H1 (cell line): ENCODE measurements around the gene RERE. TPM values are rescaled to one million over a fixed set of nuclear protein-coding genes. Genes with fewer than 3 reads are reported as not detected.

ENCODE experiments used
- CTCF ChIA-PET: fragments of 300-600 bp; sonication (Branson Sonifier 250); formaldehyde crosslinking; loops from one replicate; lab custom pipeline; 2021; ENCODE audit not compliant: partially characterized antibody; lab: Charles Lee
- POLR2A ChIA-PET: fragments of 300-600 bp; sonication (Branson Sonifier 250); formaldehyde crosslinking; loops from one replicate; lab custom pipeline; 2021; ENCODE audit warnings: inconsistent platforms; ENCODE audit not compliant: partially characterized antibody; lab: Charles Lee
- DNase-seq, 2 experiments: peaks; one replicate each; pipeline versions ENCODE4 v3.0.0 to v3.0.0-alpha.2; 2010 to 2022; ENCODE audit warnings: low spot score in 2 of 2, low read depth in 1 of 2, mixed read lengths in 1 of 2
- FAIRE-seq: peaks from 2 replicates; lab custom pipeline; 2011; peaks lifted over from hg19 to GRCh38; lab: Jason Lieb, UNC
- H2AFZ ChIP-seq: 2 replicates; pipeline ENCODE4 v1.8.1; 2012; ENCODE audit warnings: low read length, inconsistent platforms
- H2AK5ac ChIP-seq: 2 replicates; pipeline ENCODE4 v1.6.1; 2013; ENCODE audit warnings: low read depth, low read length
- H2BK120ac ChIP-seq: replicated peaks from 2 replicates; pipeline ENCODE3; 2013; ENCODE audit warnings: low read depth, low read length, inconsistent platforms
- H2BK12ac ChIP-seq: 2 replicates; pipeline ENCODE4 v1.6.1; 2013; ENCODE audit warnings: low read depth, low read length
- H2BK15ac ChIP-seq: 2 replicates; pipeline ENCODE4 v1.6.1; 2013; ENCODE audit warnings: low read length
- H2BK20ac ChIP-seq: 2 replicates; pipeline ENCODE4 v1.6.1; 2013; ENCODE audit warnings: low read length
- H2BK5ac ChIP-seq: 2 replicates; pipeline ENCODE4 v1.6.1; 2013; ENCODE audit warnings: low read depth, low read length
- H3K14ac ChIP-seq: 2 replicates; pipeline ENCODE4 v1.6.1; 2013; ENCODE audit warnings: inconsistent platforms; ENCODE audit not compliant: insufficient read length
- H3K18ac ChIP-seq: 2 replicates; pipeline ENCODE4 v1.6.1; 2013; ENCODE audit warnings: low read length; ENCODE audit errors: extremely low read depth
- H3K23ac ChIP-seq: 2 replicates; pipeline ENCODE4 v1.6.1; 2013; ENCODE audit warnings: inconsistent platforms; ENCODE audit not compliant: insufficient read length
- H3K23me2 ChIP-seq: 2 replicates; pipeline ENCODE4 v1.6.1; 2013; ENCODE audit warnings: low read depth, low read length
- H3K27ac ChIP-seq: 2 replicates; pipeline ENCODE4 v1.6.1; 2011; ENCODE audit warnings: low read depth, low read length, inconsistent platforms
- H3K27me3 ChIP-seq, 4 experiments: replicated peaks in 1 of 4; 1 replicate in 1 of 4; 2 replicates in 3 of 4; pipeline versions ENCODE4 v1.6.1 to v1.8.1; 2011 to 2013; ENCODE audit warnings: low read length in 3 of 4, mild to moderate bottlenecking in 3 of 4, inconsistent platforms in 2 of 4, mixed read lengths in 2 of 4, moderate library complexity in 1 of 4; ENCODE audit not compliant: control insufficient read depth in 3 of 4, insufficient read depth in 3 of 4; ENCODE audit errors: extremely low read depth in 1 of 4
- H3K36me3 ChIP-seq, 4 experiments: 2 replicates each; pipeline versions ENCODE4 v1.6.1 to v1.8.1; 2011 to 2013; ENCODE audit warnings: mild to moderate bottlenecking in 4 of 4, low read length in 3 of 4, moderate library complexity in 2 of 4, control low read depth in 1 of 4, inconsistent platforms in 1 of 4; ENCODE audit not compliant: insufficient read depth in 4 of 4, control insufficient read depth in 2 of 4
- H3K4ac ChIP-seq: replicated peaks from 2 replicates; pipeline ENCODE3; 2013; ENCODE audit warnings: low read length, low read depth, mixed read lengths, inconsistent platforms; ENCODE audit not compliant: insufficient read length
- H3K4me1 ChIP-seq, 4 experiments: replicated peaks in 1 of 4; 1 replicate in 1 of 4; 2 replicates in 3 of 4; pipeline versions ENCODE4 v1.6.1 to v1.8.1; 2011 to 2013; ENCODE audit warnings: low read length in 3 of 4, inconsistent platforms in 2 of 4, mixed read lengths in 1 of 4; ENCODE audit not compliant: insufficient read depth in 4 of 4, control insufficient read depth in 3 of 4
- H3K4me2 ChIP-seq, 2 experiments: 2 replicates each; pipeline versions ENCODE4 v1.6.1 to v1.8.1; 2011 to 2013; ENCODE audit warnings: low read depth in 2 of 2, low read length in 2 of 2, control low read depth in 1 of 2, inconsistent platforms in 1 of 2, mild to moderate bottlenecking in 1 of 2; ENCODE audit not compliant: insufficient read depth in 1 of 2
- H3K4me3 ChIP-seq, 4 experiments: fragments of 200-600, 300-600 bp in 1 of 4; sonication (generic), shearing (Covaris generic), sonication (Bioruptor Twin) in 1 of 4; 2 replicates each; pipeline versions ENCODE4 v1.5.1 to v1.8.1; 2011 to 2016; ENCODE audit warnings: low read length in 4 of 4, low read depth in 3 of 4, control low read depth in 2 of 4, inconsistent platforms in 2 of 4, mild to moderate bottlenecking in 2 of 4, mixed read lengths in 1 of 4, moderate library complexity in 1 of 4; ENCODE audit not compliant: insufficient read depth in 2 of 4; ENCODE audit errors: extremely low read depth in 1 of 4
- H3K56ac ChIP-seq: replicated peaks from 2 replicates; pipeline ENCODE3; 2013; ENCODE audit warnings: low read depth, mild to moderate bottlenecking, mixed read lengths, low read length, inconsistent platforms; ENCODE audit not compliant: insufficient read length
- H3K79me1 ChIP-seq: 2 replicates; pipeline ENCODE4 v1.6.1; 2013; ENCODE audit warnings: low read depth, low read length, control low read depth
- H3K79me2 ChIP-seq, 2 experiments: 2 replicates each; pipeline versions ENCODE4 v1.6.1 to v1.8.1; 2012 to 2013; ENCODE audit warnings: low read length in 2 of 2, mild to moderate bottlenecking in 2 of 2, inconsistent platforms in 1 of 2; ENCODE audit not compliant: insufficient read depth in 2 of 2, control insufficient read depth in 1 of 2
- H3K9ac ChIP-seq, 4 experiments: replicated peaks in 1 of 4; 1 replicate in 1 of 4; 2 replicates in 3 of 4; pipeline versions ENCODE4 v1.6.1 to v1.8.1; 2011 to 2013; ENCODE audit warnings: low read depth in 3 of 4, low read length in 3 of 4, control low read depth in 2 of 4, mild to moderate bottlenecking in 2 of 4, moderate library complexity in 2 of 4, inconsistent platforms in 1 of 4; ENCODE audit errors: extremely low read depth in 1 of 4
- H3K9me3 ChIP-seq, 2 experiments: 2 replicates each; pipeline versions ENCODE4 v1.6.1 to v1.8.1; 2012 to 2013; ENCODE audit warnings: mild to moderate bottlenecking in 2 of 2, moderate library complexity in 2 of 2, control low read depth in 1 of 2, inconsistent platforms in 1 of 2, low read depth in 1 of 2, low read length in 1 of 2, mixed read lengths in 1 of 2; ENCODE audit not compliant: insufficient read depth in 2 of 2
- H4K20me1 ChIP-seq, 2 experiments: replicated peaks in 1 of 2; 2 replicates each; pipeline versions ENCODE3 to v1.8.1; 2011 to 2013; ENCODE audit warnings: inconsistent platforms in 2 of 2, low read length in 2 of 2, mild to moderate bottlenecking in 1 of 2; ENCODE audit not compliant: insufficient read depth in 2 of 2, control insufficient read depth in 1 of 2
- H4K5ac ChIP-seq: 2 replicates; pipeline ENCODE4 v1.6.1; 2013; ENCODE audit warnings: low read length, low read depth, mixed read lengths, inconsistent platforms; ENCODE audit not compliant: insufficient read length
- H4K8ac ChIP-seq: 2 replicates; pipeline ENCODE4 v1.8.0; 2013; ENCODE audit warnings: mild to moderate bottlenecking, moderate library complexity, low read length, inconsistent platforms; ENCODE audit not compliant: insufficient read depth; ENCODE audit errors: extremely low read depth
- H4K91ac ChIP-seq: replicated peaks from 2 replicates; pipeline ENCODE3; 2013; ENCODE audit warnings: low read length, mixed read lengths, inconsistent platforms; ENCODE audit not compliant: insufficient read length
- CBX8 ChIP-seq: fragments of 300-800, 300-1000 bp; sonication (generic); IDR thresholded peaks from 2 replicates; pipeline ENCODE4 v1.7.1; 2016; ENCODE audit warnings: low read depth, low read length, borderline replicate concordance
- JUN ChIP-seq: IDR thresholded peaks from 2 replicates; pipeline ENCODE4 v1.6.1; 2011; ENCODE audit warnings: low read depth, mild to moderate bottlenecking, improper control_type of control experiment, low read length
- KDM1A ChIP-seq: fragments of 200-600, 300-600 bp; sonication (generic); IDR thresholded peaks from 2 replicates; pipeline ENCODE4 v1.7.1; 2016; ENCODE audit warnings: mild to moderate bottlenecking, low read length, borderline replicate concordance
- POLR2A ChIP-seq, 2 experiments: IDR thresholded peaks; 1 replicate in 1 of 2; 2 replicates in 1 of 2; pipeline ENCODE4 v1.6.1; 2011; ENCODE audit warnings: low read depth in 2 of 2, low read length in 2 of 2, mild to moderate bottlenecking in 2 of 2; ENCODE audit errors: control extremely low read depth in 1 of 2
- RAD21 ChIP-seq, 2 experiments: IDR thresholded peaks in 1 of 2; conservative IDR thresholded peaks in 1 of 2; 2 replicates each; pipeline ENCODE4 v1.6.1; 2011; ENCODE audit warnings: low read depth in 2 of 2, low read length in 2 of 2, improper control_type of control experiment in 1 of 2, inconsistent platforms in 1 of 2, mild to moderate bottlenecking in 1 of 2, moderate library complexity in 1 of 2
- TAF1 ChIP-seq: IDR thresholded peaks from 2 replicates; pipeline ENCODE4 v1.6.1; 2011; ENCODE audit warnings: mild to moderate bottlenecking, low read depth, low read length
- TAF7 ChIP-seq: optimal IDR thresholded peaks from 2 replicates; pipeline ENCODE3; 2011; ENCODE audit warnings: low read depth, mild to moderate bottlenecking, inconsistent platforms, low read length, moderate library complexity, borderline replicate concordance
- WGBS, 2 experiments: shearing (Covaris generic) in 1 of 2; methylation state at CpG; one replicate each; pipeline versions ENCODE4 v1.1.6 to v1.1.7; 2013 to 2015; ENCODE audit warnings: low lambda C conversion rate in 2 of 2, mixed read lengths in 2 of 2, inconsistent platforms in 1 of 2, low coverage in 1 of 2, missing lambda C conversion rate in 1 of 2; ENCODE audit not compliant: insufficient replicate concordance in 2 of 2, insufficient coverage in 1 of 2, insufficient read length in 1 of 2; ENCODE audit errors: extremely low coverage in 1 of 2, missing lambda C conversion rate in 1 of 2; 5-methylcytosine and 5-hydroxymethylcytosine counted together
- polyA plus RNA-seq, 7 experiments: library from polyadenylated mRNA; depleted of rRNA in 3 of 7; stranded (reverse) in 5 of 7; unstranded in 2 of 7; fragments of >200 nt in 5 of 7; fragments of 200-250 nt in 2 of 7; gene quantifications; 1 replicate in 5 of 7; 2 replicates in 1 of 7; 4 replicates in 1 of 7; pipeline versions ENCODE4 v1.2.1 to v1.2.3, GENCODE V29; 2011 to 2013; ENCODE audit warnings: missing spikeins in 2 of 7, mixed read lengths in 2 of 7
- total RNA-seq: library from RNA; stranded (reverse); fragmentation: NEBNext Ultra II Directional; extraction: Animal tissue kit (Norgen Biotek cat#: 25700); gene quantifications from 2 replicates; pipeline ENCODE4 v1.2.1, GENCODE V29; 2021
- TF ChIP-seq, protein P1 (sequence below): IDR thresholded peaks from 2 replicates; pipeline ENCODE4 v1.6.1; 2012; ENCODE audit warnings: inconsistent platforms
- TF ChIP-seq, protein P2 (sequence below): IDR thresholded peaks from 2 replicates; pipeline ENCODE4 v1.6.1; 2011; ENCODE audit warnings: low read length, improper control_type of control experiment
- TF ChIP-seq, protein P3 (sequence below): IDR thresholded peaks from 2 replicates; pipeline ENCODE4 v1.6.1; 2011; ENCODE audit warnings: low read depth, mild to moderate bottlenecking, low read length; ENCODE audit not compliant: insufficient read depth

The RERE gene
- total and polyA plus RNA-seq, 2 of the 8 experiments (the other 6 are each of a cell fraction or from before 2014, with no cell fraction given), result 15.3 to 142 TPM

DNA sequence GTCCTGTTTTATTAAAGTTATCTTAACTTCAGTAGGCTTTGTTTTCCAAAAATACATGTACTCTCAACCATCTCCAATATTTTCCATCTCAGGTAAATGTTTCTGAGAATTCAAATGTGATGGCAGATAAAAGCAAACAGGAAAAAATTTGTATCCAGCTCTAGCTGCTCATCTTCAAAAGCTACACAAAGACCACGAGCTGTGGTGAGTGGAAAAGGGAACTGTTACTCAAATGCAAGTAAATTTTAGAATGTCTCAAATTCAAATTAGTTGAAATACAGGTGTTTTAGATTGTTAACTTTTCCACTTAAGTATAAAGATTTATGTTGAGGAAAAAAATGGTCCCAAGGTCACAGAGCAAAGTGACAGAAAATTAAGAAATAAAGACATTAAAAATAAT lies 283.5 kb downstream of the RERE start:
- no peak overlapping the region for H2AFZ ChIP-seq
- no peak overlapping the region for H2BK15ac ChIP-seq
- H3K36me3 ChIP-seq, result no peaks in the 10 kb centered on the region; a peak in 1 of 8 replicates
- no peak overlapping the region for H3K4me3 ChIP-seq
- no peak overlapping the region for H3K14ac ChIP-seq
- peaks cover 2% of the 10 kb centered on the region; the same call in 1 of the 2 replicates for H3K79me1 ChIP-seq
- TF ChIP-seq JUN, result no peak
- no peak for TF ChIP-seq TAF7
- no peak for TF ChIP-seq CBX8
- TF ChIP-seq TAF1, result no peak
- no peak for TF ChIP-seq RAD21 (IDR thresholded peaks at IDR 0.05 in 1 of 2, conservative IDR thresholded peaks at IDR 0.05 in 1 of 2; ENCODE audit: low read depth in 2 of 2, low read length in 2 of 2)
- TF ChIP-seq, protein P1, sequence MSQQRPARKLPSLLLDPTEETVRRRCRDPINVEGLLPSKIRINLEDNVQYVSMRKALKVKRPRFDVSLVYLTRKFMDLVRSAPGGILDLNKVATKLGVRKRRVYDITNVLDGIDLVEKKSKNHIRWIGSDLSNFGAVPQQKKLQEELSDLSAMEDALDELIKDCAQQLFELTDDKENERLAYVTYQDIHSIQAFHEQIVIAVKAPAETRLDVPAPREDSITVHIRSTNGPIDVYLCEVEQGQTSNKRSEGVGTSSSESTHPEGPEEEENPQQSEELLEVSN, result no peak
- TF ChIP-seq, protein P2, sequence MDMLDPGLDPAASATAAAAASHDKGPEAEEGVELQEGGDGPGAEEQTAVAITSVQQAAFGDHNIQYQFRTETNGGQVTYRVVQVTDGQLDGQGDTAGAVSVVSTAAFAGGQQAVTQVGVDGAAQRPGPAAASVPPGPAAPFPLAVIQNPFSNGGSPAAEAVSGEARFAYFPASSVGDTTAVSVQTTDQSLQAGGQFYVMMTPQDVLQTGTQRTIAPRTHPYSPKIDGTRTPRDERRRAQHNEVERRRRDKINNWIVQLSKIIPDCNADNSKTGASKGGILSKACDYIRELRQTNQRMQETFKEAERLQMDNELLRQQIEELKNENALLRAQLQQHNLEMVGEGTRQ, result no peak
- no peak for TF ChIP-seq KDM1A
- no peak for TF ChIP-seq POLR2A (IDR thresholded peaks at IDR 0.05; ENCODE audit: control extremely low read depth in 1 of 2, low read depth in 2 of 2, low read length in 2 of 2)
- TF ChIP-seq, protein P3, sequence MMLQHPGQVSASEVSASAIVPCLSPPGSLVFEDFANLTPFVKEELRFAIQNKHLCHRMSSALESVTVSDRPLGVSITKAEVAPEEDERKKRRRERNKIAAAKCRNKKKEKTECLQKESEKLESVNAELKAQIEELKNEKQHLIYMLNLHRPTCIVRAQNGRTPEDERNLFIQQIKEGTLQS, result no peak
- no peak overlapping the region for H3K9ac ChIP-seq
- H4K8ac ChIP-seq, result no peak overlapping the region
- no peak overlapping the region for H4K5ac ChIP-seq
- H2BK120ac ChIP-seq, result no peak overlapping the region
- H4K20me1 ChIP-seq, result no peaks in the 10 kb centered on the region
- no peak overlapping the region for H3K18ac ChIP-seq
- no peak overlapping the region for H3K23ac ChIP-seq
- no peak overlapping the region for H2BK5ac ChIP-seq
- no peaks in the 10 kb centered on the region for H3K27me3 ChIP-seq
- no peak overlapping the region for H2BK12ac ChIP-seq
- no peak overlapping the region for H3K4ac ChIP-seq
- no peaks in the 10 kb centered on the region for H3K4me1 ChIP-seq
- no peak for DNase-seq
- H3K27ac ChIP-seq, result no peak overlapping the region
- H3K23me2 ChIP-seq, result no peaks in the 10 kb centered on the region
- H2AK5ac ChIP-seq, result no peak overlapping the region
- H3K4me2 ChIP-seq, result no peak overlapping the region
- no peak overlapping the region for H2BK20ac ChIP-seq
- CTCF ChIA-PET, result no interaction called here
- WGBS, 2 experiments, result 69% methylated on average over 1 of the region's 1 CpG; no CpG with 5 or more reads in 1 of the 2 experiments
- no peak overlapping the region for H4K91ac ChIP-seq
- peaks cover 0 to 27% of the 10 kb centered on the region in 2 experiments; a peak in 1 of 4 replicates for H3K79me2 ChIP-seq
- H3K56ac ChIP-seq, result no peak overlapping the region
- FAIRE-seq, result no peak
- POLR2A ChIA-PET, result no interaction called here
- no peaks in the 10 kb centered on the region for H3K9me3 ChIP-seq
